Right lung (tissue), 5 donors: Measurements from ENCODE around the gene GATAD2A. TPM values are rescaled to one million over a fixed set of nuclear protein-coding genes. Genes with fewer than 3 reads are reported as not detected.
"Not testable (repeated sequence)": the region's sequence is repeated elsewhere in the genome, so short reads cannot be mapped to it uniquely, and the experiment has no call there.

Experiments
- DNase-seq, 2 donors: peaks; one replicate each; pipeline ENCODE4 v3.0.0-alpha.2; 2013
- polyA plus RNA-seq, 5 donors: library from polyadenylated mRNA; unstranded; fragments of 120-200 nt; gene quantifications; one replicate each; pipeline versions ENCODE4 v1.2.1 to v1.2.3, GENCODE V29; 2013; ENCODE audit warnings: inconsistent platforms in 1 of 5, low replicate concordance in 1 of 5; ENCODE audit not compliant: insufficient read length in 5 of 5, insufficient read depth in 1 of 5

Gene GATAD2A
- polyA plus RNA-seq, 5 donors = 33.1 to 57.9 (median 43.8) TPM

DNA sequence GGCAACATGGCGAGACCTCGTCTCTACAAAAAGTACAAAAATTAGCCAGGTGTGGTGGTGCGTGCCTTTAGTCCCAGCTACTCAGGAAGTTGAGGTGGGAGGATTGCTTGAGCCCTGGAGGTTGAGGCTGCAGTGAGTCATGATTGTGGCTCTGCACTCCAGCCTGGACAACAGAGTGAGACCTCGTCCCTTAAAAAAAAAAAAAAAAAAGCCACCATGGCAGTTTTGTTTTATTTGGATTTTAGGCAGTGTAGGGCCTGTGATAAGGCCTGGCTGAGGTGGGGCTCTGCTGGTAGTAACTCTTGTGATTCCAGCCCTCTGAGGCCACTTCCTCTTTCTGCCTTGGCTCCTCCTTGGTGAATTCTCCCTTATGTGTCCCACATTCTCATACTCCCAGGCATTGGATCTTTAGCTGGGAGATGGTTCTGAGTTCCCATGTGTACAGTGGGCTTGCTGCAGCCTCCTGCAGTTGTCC, 39.2 kb downstream of the GATAD2A start:
- DNase-seq = no peak

DNA sequence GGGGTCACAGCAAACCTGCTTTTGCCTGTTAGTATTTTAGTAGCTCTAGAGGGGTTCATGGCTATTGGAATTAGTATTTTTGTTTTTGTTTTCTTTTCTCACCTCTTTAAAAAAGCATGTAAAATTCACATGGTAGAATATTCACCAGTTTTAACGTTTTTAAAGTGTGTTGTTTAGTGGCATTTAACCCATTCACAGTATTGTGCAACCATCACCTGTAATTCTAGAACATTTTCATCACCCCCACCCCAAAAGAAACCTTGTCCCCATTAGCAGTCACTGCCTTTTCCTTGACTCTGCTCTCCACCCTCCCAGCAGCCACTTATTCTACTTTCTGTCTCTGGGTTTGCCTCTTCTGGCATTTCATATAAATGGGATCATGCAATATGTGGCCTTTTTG, 39.8 kb downstream of the GATAD2A start:
- no peak for DNase-seq

DNA sequence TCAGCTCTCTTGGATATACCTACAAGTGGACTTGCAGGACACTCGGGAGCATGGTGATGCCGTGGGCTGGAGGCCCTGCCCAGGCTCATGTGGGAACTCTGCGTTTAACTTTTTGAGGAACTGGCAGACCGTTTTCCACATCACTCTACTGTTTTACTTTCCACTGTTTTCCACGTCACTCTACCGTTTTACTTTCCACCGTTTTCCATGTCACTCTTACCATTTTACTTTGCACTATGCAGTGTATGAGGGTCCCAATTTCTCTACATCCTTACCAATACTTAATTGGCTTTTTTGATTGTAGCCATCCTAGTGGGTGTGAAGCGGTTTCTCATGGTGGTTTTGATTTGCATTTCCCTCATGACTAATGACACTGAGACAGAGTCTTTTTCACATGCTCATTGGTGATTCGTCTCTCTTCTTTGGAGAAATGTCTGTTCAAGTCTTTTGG, 40.5 kb downstream of the GATAD2A start:
- no peak for DNase-seq

DNA sequence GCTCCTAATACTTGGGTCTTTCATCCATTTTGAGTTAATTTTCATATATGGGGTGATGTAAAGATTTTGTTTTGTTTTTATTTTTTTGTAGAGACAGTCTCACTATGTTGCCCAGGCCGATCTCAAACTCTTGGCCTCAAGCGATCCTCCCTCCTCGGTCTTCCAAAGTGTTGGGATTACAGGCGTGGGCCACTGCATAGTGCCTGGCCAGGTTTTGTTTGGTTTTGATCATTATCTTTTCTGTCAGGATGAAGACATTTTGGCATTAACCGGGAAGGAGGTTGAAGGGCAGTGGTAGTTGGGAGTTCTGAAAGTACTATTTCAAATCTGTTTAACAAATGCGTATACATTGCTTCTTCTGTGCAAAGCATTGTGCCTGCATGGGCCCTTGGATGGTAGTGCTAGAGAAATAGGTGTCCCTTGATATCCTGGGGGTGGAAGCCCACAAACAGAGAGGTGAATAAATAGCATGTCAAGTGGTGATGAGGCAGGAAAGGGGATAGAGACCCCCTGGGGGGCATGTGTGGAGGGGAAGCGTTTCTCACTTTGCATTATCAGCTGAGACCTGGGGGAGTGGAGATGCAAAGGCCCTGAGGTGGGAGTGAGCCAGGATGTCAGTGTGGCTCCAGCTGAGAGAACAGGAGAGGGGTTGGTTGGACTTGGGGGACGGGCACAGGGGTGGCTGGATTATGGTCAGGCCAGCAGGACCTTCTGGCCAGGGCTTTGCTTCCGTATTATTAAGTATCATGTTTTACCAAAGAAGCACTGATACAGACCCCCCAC, 41.4 kb downstream of the GATAD2A start:
- no peak for DNase-seq

DNA sequence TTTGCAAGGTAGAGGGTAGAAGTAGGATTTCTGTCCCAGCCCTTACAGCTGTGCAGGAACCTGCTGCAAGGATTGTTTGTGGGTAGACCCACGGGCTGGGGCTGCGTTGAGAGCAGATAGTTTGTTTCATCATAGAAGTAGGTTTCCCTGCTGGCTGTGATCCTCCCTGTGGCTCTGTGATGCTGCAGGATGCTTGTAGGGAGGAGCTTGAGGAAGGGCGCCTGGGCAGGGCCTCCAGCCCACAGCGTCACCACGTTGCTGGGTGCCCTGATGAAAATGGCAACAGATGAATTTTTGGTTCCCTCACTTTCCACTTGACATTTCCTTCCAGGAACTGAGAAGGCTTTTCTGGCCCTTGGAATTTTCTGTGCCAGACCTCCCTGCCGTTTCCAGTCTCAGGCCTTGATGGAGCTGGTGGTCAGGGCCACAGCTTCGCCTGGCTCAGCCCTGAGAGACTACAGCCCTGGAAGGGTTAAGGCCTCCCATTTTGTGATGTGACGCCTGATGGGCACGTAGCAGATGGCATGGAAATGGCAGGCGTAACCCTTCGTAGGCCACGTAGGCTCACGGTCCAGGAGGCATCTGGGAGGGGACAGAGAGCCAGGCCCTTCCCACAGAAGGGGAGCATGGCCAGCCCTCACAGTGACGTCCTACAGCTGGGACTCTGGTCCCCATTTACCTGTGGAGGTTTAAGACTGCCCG, 42.2 kb downstream of the GATAD2A start:
- DNase-seq = no peak

DNA sequence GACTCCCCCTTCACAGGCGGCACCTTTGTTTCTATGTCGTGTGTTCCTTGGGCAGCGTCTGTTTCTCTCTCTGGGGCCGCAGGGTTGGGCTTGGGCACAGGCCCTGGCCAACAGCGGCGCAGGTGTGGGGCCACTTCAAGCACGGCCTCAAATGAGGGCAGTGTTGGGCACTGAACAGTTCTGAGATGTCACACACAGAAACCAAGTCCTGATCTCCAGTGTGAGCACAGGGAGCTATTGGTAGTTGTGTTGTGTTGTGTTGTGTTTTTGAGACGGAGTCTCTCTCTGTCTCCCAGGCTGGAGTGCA, 42.7 kb downstream of the GATAD2A start:
- DNase-seq = no peak

DNA sequence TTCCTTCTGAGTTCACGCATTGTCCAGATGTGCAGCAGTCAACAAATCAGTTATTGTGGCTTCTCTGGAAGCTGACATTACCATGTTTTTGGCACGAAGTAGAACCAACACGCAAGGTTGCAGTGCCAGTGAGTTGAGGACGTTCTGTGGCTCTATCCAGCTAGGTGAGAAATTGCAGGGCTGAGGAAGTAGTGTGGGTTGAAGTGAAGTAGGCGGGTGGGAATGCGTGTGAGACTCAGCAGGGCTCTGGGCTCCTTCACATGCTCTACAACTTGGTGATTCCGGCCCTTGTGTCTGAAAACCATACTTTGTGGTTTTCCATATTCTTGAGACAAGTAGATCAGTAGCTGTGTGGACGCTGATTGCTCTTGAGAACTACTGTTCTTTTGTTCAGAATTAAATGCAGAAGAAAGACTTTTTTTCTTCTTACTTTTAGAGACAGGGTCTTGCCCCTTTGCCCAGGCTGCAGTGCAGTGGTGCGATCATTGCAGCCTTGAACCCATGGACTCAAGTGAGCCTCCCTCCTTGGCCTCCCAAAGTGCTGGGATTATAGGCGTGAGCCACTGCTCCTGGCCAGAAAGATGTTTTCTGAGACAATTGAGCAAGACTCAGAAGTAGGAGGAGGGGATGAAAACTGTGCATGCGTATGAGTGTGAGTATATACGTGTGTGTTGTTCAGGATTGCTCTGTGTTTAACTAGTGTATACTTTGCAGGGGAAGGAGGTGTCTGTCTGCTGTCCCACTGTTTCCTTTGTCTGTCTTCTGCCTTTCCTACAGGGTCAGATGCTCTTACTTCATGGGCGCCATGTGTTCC, 46.2 kb downstream of the GATAD2A start:
- DNase-seq = no peak

DNA sequence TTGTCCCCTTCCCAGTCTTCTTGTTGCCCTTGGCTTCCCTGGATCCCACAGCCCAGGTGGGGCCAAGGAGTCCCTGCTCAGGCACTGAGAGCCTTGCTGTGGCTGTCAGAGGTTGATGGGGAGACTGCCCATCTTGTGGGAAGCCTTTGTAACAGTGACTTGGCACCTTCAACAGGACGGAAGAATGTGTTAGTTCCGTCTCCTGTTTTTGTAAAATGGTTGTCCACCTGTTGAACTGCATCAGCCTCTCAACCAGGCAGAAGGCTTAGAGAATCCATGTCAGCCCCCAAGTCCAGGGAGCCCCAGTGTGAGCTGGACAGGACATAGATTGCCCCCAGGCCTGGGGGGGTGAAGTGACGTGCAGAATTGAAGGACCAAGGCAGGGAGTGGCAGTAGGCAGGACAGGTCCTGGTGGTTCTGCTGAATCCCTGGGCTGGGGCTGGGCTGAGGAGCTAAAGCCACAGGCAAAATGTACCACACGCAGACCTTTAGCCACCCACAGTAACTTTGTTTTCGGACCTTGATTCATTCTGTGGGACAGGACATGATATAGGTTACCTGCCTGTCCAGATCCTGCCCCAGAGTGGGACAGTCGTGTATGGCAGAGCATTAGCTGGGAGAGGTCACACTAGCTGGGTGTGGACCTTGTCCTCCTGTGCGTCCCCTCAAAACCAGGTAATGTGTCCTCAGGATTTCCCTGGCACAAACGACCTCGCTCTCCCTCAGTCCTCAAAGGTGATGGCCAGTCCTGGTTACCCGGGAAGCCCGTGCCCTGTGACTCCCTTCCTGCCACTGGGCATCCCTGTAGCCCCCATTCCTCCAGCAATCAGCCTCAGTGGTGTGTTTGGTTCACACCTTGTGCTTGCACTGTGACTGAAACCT, 47.0 kb downstream of the GATAD2A start:
- DNase-seq = no peak

DNA sequence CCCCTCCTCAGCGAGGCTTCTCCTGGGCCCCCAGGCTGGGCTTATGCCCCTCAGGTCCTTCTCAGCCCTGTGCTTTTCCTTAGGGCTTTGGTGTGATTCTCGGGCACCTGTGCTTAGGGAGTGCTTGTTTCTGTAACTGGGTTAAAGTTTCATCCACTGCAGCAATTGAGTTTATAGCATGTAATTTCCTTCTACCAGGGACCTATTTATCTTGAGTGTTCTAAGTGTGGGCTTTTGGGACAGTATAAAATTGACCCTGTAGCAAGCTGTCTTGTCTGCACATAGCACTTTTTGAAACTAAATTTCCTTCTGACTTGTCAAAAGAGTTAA, 47.6 kb downstream of the GATAD2A start:
- no peak for DNase-seq

DNA sequence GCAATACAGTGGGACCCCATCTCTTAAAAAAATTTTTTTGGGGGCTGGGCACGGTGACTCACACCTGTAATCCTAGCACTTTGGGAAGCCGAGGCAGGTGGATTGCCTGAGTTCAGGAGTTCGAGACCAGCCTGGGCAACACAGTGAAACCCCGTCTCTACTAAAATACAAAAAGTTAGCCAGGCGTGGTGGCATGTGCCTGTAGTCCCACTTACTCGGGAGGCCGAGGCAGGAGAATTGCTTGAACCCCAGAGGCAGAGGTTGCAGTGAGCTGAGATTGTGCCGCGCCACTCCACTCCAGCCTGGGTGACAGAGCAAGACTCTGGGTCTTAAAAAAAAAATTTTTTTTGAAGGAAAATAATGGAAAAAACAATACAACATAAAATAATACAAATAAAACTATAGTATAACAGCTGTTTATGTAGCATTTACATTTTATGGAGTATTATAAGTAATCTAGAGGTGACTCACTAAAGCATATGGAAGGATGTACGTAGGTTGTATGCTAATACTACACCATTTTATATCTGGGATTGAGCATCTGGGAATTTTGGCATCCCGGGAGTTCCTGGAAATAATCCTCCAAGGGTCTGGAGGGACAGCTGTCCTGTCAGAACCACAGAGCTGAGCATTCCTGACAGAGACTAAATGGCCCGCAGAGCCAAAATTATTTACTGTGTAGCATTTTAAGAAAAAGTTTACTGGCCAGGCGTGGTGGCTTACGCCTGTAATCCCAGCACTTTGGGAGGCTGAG, 49.9 kb downstream of the GATAD2A start:
- DNase-seq = not testable (repeated sequence)

DNA sequence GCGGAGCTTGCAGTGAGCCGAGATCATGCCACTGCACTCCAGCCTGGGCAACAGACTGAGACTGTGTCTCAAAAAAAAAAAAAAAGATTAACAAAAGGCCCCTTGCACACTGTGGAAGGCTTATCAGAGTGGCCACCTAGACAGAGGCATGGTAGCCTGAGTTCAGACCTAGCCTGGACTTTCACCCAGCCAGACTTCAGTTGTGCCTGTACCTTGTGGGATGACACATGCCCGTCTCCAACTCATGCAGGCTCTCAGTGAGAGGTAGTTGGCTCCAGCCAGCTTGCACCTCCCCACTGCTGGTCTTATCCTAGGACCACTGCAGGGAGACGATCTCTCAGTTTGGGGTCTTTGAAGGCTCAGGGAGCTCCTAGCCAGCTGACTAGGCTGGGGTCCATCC, 52.2 kb downstream of the GATAD2A start:
- no peak for DNase-seq

DNA sequence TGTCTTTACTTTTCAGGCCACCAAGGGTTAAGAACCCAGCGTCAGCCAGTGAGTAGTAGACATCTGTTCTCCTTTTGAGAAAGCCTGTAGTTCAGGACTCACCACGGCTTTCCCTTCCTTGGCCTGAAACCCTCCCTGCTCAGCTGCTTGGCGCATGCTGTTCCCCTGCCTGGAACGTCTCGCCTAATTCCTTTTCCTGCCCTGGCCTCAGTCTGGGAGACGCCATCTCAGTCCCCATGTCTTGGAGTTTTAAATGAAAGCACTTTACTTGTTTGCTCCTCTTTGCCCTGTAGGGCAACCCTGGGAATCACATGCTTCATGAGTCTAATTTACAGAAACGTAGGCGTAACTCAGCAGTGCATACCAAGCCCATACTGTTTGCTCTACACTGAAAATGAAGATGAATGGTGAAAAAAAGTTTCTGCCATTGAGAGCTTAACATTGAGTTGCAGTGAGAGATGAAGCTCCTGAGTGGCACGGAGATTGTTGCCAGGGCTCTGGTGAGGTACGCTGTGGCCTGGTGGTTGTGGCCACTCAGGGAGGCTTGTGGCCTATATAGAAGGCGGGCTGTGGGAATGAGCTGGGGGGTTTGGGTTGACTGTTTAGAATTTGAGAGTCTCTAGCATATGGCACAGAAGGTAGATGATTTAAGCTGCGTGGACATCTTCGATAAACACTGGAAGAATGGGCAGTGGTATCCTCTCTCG, 52.8 kb downstream of the GATAD2A start:
- DNase-seq = no peak

DNA sequence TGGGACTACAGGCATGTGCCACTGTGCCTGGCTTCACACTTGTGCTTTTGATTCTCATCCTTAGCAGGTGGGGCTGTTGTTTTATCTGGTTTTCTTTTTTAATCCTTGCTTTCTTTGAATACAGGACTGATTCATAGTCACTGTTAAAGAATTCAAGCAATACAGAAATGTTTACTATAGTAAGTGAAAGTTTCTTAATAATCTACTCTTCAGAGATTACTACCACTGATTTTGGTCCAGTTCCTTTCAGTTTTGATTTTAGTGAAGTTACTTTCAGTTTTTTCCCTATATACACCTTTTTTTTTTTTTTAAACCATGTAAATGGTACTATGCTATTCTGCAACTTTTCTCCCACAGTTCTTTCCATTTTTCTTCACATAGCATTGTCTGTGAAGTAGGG, 53.6 kb downstream of the GATAD2A start:
- DNase-seq = no peak

DNA sequence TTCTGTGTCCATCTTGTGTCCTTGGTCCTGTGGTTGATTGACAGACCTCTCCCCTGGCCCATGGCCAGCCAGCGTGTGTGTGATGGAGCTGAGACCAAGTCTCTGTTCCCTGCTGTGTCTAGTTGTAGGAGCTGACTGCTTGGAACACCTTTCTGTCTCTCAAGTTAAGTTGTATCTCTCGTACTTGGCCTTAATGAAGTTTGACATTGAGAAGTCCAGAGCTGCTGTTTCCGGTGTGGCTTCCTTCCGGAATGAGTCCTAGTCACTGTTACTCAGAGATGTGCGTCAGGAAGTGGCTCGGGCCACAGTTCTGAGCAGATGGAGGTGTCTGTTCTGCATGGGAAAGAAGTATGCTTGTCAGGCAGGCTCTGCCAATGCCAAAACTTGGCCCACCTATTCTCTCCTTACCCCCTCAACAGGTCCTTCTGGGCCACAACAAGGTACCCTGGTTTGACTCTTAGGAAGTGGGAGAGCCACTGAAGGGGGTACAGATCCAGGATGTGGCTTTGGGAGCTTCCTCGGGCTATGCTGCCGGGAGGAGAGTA, 54.3 kb downstream of the GATAD2A start:
- no peak for DNase-seq

DNA sequence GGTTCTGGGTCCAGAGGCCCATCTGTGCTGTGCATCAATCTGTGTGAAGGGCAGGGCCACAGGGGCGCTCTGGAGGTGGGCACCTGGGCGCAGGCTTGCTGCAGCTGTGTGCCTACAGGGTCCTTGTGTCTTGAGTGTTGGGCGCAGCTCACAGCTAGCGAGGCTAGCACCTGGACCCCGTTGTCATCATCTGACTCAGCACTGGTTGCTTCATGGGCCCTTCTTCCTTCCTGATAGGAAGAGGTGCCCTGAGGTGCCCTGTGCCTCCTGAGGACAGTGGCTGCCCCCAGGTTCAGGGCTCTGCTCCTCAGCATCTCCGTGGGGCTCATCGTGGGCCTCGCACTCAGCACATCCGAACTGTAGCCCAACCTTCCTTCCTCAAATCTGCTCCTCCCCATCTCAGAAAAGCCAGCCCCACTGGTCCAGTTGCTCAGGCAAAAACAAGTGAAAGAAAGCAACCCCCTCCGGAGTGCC, 54.8 kb downstream of the GATAD2A start:
- DNase-seq = no peak

DNA sequence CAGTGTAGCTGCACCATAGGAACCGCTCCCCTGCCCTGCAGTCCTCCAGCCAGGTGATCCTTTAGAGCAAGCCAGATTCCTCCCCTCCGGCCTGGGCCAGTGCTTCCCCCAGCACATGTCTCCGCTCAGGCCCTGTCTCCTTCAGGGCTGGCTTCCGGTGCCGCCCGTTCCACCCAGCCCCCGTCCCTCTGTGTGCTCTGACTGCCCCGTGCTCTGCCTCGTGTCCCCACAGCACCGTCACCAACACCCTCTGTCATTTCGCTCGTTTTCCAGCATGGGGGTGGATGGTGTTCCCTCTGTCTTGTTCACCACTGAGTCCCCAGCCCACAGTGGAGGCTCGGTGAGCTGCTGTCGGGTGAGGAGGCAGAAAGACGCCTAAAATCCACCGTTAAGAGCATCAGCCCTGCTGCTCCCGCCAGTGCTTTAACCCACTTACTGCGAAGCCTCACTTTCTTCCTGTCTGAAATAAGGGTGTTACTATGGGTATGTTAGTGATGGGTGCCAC, 55.3 kb downstream of the GATAD2A start:
- peak in 1 of 2 donors; percentile 41 for DNase-seq

DNA sequence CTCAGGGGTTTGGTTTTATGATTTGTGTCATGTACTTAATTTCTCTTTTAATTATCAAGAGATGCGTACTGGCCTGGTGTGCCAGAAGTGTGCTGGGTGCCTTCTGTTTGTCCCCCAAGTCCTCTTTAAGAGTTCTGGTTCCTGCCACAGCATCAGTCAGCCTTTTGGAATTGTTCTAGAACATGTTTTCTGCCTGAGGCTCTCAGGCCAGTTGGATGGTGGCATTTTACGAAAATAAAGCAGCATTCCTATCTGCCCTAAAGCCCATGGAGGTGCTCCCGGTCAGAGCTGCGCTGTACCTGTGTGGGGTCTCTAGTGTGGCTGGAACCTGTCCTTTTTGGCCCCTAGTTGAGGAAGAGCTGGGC, 55.8 kb downstream of the GATAD2A start:
- DNase-seq = no peak

DNA sequence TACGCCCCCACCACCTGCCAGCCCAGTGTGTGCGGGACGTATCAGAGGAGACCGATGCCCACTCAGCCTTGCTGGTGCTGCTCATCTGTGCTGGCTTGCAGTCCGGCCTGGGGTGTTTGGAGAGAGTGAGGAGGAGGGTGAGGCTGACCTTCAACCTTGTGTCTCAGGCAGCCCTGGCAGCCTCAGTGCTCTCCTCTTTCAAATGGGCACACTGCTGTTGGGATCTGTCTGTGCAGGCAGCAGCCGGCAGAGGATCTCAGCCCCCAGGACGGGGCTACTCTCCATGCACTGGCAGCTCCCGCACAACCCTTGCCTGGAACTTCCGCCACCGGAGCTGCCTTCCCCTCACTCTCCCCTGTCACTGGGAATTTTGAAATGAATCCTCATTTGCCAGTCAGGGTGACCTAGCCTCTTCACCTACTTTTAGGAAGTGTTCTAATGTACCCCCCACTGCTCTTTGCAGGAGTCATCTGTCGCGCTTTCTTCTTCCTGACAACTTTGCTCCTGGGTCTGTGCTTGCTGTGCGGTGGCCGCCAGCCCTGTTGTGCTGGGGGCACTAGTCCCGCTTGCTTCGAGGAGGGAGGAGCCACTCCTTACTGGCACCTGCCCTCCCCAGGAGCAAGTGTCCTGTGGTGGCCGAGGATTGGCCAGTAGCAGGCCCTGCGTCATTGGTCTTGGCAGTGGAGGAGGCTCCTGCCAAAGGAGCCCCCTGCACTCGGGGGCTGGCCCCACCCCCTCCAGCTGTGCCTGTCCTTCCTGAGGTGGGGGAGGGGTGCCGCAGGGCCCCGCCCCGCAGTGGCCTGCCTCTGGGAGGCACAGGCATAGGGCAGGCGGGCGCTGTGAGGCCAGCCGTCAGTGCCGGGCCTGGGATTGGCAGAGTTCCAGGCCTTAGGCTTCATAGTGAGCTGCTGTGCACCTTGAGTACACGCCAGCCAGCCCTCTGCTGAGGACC, 56.5 kb downstream of the GATAD2A start:
- DNase-seq = peak; percentile 64 to 72
